Mucosa of descending colon (tissue), 3 donors: Measurements from ENCODE around the gene ERG28. TPM values are rescaled to one million over a fixed set of nuclear protein-coding genes. Genes with fewer than 3 reads are reported as not detected.

Source experiments
- ATAC-seq: fragments of 200-7000 bp; cut with Tn5 transposase; one replicate; pipeline ENCODE4 v1.9.1; 2020; ENCODE audit warnings: mild to moderate bottlenecking, moderate library complexity
- DNase-seq, 3 donors: peaks; one replicate each; pipeline ENCODE4 v3.0.0-alpha.2; 2020
- H3K36me3 ChIP-seq: fragments of 200-600 bp; one replicate; pipeline ENCODE4 v1.8.0; 2021; ENCODE audit warnings: low read depth, mild to moderate bottlenecking
- H3K4me1 ChIP-seq: fragments of 200-600 bp; one replicate; pipeline ENCODE4 v1.8.0; 2021; ENCODE audit warnings: low read depth, mild to moderate bottlenecking
- H3K4me3 ChIP-seq: fragments of 200-600 bp; one replicate; pipeline ENCODE4 v1.8.0; 2021; ENCODE audit warnings: mild to moderate bottlenecking
- H3K9me3 ChIP-seq: fragments of 200-600 bp; one replicate; pipeline ENCODE4 v1.8.0; 2021; ENCODE audit warnings: mild to moderate bottlenecking
- intact Hi-C, 2 donors: fragments of 100-400 bp; cut with DNase I in 1 of 2; cut with micrococcal nuclease in 1 of 2; formaldehyde crosslinking; loops; one replicate each; pipeline versions ENCODE4 v1.11.0 to v1.11.1; 2022; cut with DNase I, micrococcal nuclease
- total RNA-seq, 3 donors: library from RNA; stranded (reverse); fragmentation: NEBNext Ultra II Directional in 2 of 3; extraction: Animal tissue kit (Norgen Biotek cat#: 25700) in 2 of 3; gene quantifications; one replicate each; pipeline versions ENCODE4 v1.2.1 to v1.2.4, GENCODE V29; 2021 to 2023
- TF ChIP-seq, protein P1 (sequence below): fragments of 200-600 bp; IDR thresholded peaks from one replicate; pipeline ENCODE4 v1.8.0; 2022; ENCODE audit warnings: antibody characterized with exemption, mild to moderate bottlenecking
- donor health status: DM: no; HTN: no; CAD: no; lungs with moderate emphysema.
- donor health status: DM: no; HTN: no; CAD: no.
- donor health status: DM: no; HTN: yes; CAD: no.

Gene ERG28
- total RNA-seq, 3 donors from 2014 or later = 13.5 to 23.9 (median 23.7) TPM

DNA sequence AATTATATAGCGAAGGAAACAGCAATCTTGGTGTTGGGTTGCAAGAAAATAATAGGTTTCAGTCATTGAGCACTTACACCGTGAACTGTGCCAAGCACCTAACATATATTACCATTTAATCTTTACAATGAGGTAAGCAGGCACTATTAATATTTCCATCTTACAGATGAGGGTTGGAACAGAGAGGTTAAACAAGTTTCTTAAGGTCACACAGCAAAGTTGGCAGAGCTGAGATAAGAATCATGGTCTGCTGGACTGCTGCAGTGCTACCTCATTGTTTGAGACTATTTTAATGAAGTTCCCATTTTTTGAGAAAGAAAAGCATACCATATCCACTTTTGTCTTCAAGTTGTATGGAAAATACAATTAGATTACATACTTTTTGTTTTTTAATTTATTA lies 1.7 kb downstream of the ERG28 start:
- no peak for ATAC-seq
- Histone ChIP-seq H3K9me3 (no peaks in the 10 kb centered on the region), H3K36me3 (no peaks in the 10 kb centered on the region), H3K4me3 (no peak overlapping the region), H3K4me1 (peaks cover 4% of the 10 kb centered on the region)
- intact Hi-C loops = no loop called here
- DNase-seq = no peak
- TF ChIP-seq, protein P1, sequence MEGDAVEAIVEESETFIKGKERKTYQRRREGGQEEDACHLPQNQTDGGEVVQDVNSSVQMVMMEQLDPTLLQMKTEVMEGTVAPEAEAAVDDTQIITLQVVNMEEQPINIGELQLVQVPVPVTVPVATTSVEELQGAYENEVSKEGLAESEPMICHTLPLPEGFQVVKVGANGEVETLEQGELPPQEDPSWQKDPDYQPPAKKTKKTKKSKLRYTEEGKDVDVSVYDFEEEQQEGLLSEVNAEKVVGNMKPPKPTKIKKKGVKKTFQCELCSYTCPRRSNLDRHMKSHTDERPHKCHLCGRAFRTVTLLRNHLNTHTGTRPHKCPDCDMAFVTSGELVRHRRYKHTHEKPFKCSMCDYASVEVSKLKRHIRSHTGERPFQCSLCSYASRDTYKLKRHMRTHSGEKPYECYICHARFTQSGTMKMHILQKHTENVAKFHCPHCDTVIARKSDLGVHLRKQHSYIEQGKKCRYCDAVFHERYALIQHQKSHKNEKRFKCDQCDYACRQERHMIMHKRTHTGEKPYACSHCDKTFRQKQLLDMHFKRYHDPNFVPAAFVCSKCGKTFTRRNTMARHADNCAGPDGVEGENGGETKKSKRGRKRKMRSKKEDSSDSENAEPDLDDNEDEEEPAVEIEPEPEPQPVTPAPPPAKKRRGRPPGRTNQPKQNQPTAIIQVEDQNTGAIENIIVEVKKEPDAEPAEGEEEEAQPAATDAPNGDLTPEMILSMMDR = no peak

DNA sequence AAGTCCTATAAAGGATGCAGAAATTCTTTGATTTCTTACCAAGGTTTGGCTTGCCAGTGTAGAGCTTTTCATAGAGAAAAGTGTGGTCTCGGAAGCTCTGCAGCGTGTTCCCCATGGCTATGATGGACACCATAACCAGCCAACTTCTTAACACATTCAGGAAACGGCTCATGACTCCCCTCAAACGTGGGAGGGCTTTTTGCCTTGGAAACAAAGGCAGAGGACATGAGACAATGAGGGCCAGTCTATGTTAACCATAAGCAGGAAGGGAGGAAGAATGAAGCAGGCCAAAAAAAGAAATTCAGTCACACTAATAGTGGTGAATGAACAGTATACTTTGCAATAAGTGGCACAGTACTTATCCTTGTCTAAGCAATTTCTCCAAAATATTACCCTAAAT lies 3.3 kb downstream of the ERG28 start:
- H3K4me1 ChIP-seq = peaks cover 4% of the 10 kb centered on the region
- no peaks in the 10 kb centered on the region for H3K36me3 ChIP-seq
- intact Hi-C loops = no loop called here
- no peaks in the 10 kb centered on the region for H3K9me3 ChIP-seq
- DNase-seq = no peak
- no peak overlapping the region for H3K4me3 ChIP-seq
- TF ChIP-seq, protein P1 = no peak
- no peak for ATAC-seq

DNA sequence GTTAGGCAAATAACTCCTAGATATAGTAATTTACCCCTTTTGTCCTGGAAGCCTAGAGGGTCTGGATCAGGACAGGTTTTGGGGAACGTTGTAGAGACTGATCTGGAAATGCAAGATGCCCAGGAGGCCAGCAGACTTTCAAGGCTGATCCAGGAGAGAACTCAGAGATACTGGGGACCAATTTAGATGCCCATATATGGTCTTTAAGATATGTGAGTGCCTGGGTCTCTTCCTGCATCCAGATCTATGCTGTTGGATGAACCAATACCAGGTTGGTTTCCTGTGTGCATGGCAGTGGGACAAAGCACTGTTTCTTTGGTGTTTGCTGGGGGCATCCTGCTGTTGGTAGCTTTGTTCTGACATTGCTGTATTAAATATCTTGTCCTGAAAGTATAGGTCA lies 5.4 kb downstream of the ERG28 start:
- Histone ChIP-seq H3K36me3 (no peaks in the 10 kb centered on the region), H3K4me1 (no peaks in the 10 kb centered on the region), H3K9me3 (no peaks in the 10 kb centered on the region), H3K4me3 (no peak overlapping the region)
- TF ChIP-seq, protein P1 = no peak
- ATAC-seq (no peak), DNase-seq (no peak)
- intact Hi-C loops = loop anchor here in 1 of 2 donors (2.0 kb wide), 1 partner anchor 78 kb away; no protein-coding TSS in a partner anchor

DNA sequence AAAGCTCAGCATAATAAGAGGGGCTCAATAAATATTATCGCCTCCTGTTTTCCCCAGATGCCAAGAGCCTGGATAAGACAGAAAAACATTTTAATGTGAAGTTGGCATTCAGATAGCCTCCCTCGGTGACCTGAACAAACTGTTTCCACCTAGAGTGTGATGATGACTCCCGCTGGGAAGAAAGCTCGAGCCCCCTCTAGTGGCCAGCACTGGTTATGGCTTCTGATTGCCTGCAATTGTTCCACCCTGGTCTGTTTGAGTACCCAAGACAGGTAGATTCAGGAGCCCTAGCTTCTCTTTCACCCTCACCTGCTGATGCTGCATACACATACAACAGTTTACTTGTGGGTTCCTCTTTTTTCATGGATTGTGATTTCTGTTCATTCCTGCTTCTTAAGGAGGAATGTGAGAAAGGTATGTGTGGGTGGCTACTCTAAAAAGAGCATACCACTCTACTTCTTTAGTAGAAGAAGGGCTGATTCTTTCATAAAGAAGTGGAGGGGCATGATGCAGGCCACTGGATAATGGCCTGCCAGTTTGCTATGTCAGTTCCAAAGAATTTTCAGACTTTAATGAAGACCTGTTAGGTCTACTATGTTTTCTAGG lies 6.4 kb downstream of the ERG28 start:
- intact Hi-C loops = loop anchor here (2.0 to 5.0 kb wide), 2 partner anchors 77 kb away; partner anchors contain the start of gene FLVCR2 (in 1 of the 2)
- H3K4me1 ChIP-seq = no peaks in the 10 kb centered on the region

DNA sequence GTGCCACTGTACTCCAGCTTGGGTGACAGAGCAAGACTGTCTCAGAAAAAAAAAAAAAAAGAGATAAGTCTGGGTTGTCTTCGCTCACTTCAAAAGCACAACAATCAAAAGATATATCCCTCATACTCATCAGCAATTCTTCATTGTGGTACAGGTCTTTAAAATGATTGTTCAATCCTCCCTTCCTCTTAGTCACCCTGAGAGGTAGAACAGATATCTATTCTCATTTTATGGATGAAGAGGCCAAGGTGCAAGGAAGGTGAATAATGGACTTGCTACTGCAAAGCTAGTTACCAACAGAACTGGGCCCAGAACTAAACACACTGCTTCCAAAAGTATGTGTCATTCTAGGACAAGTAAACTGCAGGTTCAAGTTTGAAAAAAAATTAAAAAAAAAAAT lies 7.1 kb downstream of the ERG28 start:
- Histone ChIP-seq H3K9me3 (no peaks in the 10 kb centered on the region), H3K36me3 (no peaks in the 10 kb centered on the region), H3K4me3 (no peak overlapping the region), H3K4me1 (no peaks in the 10 kb centered on the region)
- ATAC-seq = peak; percentile 64
- TF ChIP-seq, protein P1 = no peak
- no peak for DNase-seq
- intact Hi-C loops = loop anchor here in 1 of 2 donors (5.0 kb wide), 1 partner anchor 76 kb away; the partner anchor contains the start of gene FLVCR2

More for the DNA sequence above, 6.4 kb downstream of the ERG28 start:
- Histone ChIP-seq H3K36me3 (no peaks in the 10 kb centered on the region), H3K9me3 (no peaks in the 10 kb centered on the region), H3K4me3 (no peak overlapping the region)
- DNase-seq (peak; percentile 68 to 89 (median 87)), ATAC-seq (peak; percentile 94)
- TF ChIP-seq, protein P1 = peak; percentile 94
